Measurements from ENCODE around the gene VEZT.

The VEZT gene

GRCh38 chr12:95283371-95283770 lies 65.8 kb downstream of the VEZT start:
- no peak overlapping the region for H3K27ac ChIP-seq
- no peak for TF ChIP-seq CTCF (conservative IDR thresholded peaks at IDR 0.05)

GRCh38 chr12:95286713-95287112 lies 69.1 kb downstream of the VEZT start:
- no peak for TF ChIP-seq CTCF (conservative IDR thresholded peaks at IDR 0.05)
- H3K27ac ChIP-seq, result no peak overlapping the region

GRCh38 chr12:95291501-95291900 lies 73.9 kb downstream of the VEZT start:
- no peak for TF ChIP-seq CTCF (conservative IDR thresholded peaks at IDR 0.05)
- no peak overlapping the region for H3K27ac ChIP-seq

- H3K27ac ChIP-seq, result no peak overlapping the region
- no peak for TF ChIP-seq CTCF (conservative IDR thresholded peaks at IDR 0.05)
Measured at GRCh38 chr12:95298916-95299315, 81.3 kb downstream of the VEZT start.

- TF ChIP-seq CTCF (conservative IDR thresholded peaks at IDR 0.05), result no peak
- H3K27ac ChIP-seq, result no peak overlapping the region
Measured at GRCh38 chr12:95300286-95300685, 82.7 kb downstream of the VEZT start.

- no peak overlapping the region for H3K27ac ChIP-seq
- no peak for TF ChIP-seq CTCF (conservative IDR thresholded peaks at IDR 0.05)
Measured at GRCh38 chr12:95303476-95303875, 85.9 kb downstream of the VEZT start.

GRCh38 chr12:95304673-95305198 lies 87.1 kb downstream of the VEZT start:
- H3K27ac ChIP-seq, result no peak overlapping the region; the same call in 1 of the 2 replicates
- TF ChIP-seq CTCF (conservative IDR thresholded peaks at IDR 0.05), result no peak
